Non-pigmented ciliary epithelial cell (primary cell): Measurements from ENCODE around the gene PAK1.

Source experiments
- DNase-seq: peaks from one replicate; pipeline ENCODE4 v3.0.0-alpha.2; 2010; ENCODE audit warnings: low read depth

Gene PAK1

DNA sequence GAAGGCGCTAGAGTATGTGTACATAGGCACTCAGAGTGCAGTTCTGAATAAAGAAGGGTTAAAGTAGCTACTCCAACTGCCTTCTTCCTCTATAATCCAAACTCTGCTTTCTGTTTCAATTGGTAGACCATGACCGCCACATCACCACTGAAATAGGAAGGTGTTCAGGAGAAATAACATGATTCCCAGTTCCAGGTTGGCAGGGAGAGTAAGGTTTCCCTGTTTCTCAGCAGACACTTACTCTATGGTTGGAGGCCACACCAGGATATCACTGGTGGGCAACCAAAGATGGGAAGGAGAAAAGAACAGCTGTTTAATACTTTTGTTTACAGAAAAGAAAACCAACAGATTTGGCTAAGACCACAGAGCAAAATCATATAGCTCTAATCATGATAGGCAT lies 37.9 kb downstream of the PAK1 start:
- DNase-seq: no peak

DNA sequence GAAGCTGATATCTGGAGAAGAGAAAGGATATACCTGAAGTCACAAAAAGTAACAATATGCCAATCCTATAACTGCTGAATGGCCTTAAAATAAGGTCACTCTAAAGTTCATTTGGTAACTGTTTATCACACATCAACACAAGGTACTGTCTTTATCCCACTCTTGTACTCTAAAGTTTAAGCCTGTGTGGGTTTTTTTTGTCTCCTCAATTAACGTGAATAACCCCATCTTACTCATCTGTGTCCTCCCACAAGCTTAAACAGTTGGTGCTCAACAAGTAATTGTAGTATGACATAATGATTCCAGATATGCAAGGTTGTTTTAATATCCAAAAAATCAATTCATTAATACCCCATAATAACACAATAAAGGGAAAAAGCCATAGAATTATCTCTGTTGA lies 42.1 kb downstream of the PAK1 start:
- no peak for DNase-seq

DNA sequence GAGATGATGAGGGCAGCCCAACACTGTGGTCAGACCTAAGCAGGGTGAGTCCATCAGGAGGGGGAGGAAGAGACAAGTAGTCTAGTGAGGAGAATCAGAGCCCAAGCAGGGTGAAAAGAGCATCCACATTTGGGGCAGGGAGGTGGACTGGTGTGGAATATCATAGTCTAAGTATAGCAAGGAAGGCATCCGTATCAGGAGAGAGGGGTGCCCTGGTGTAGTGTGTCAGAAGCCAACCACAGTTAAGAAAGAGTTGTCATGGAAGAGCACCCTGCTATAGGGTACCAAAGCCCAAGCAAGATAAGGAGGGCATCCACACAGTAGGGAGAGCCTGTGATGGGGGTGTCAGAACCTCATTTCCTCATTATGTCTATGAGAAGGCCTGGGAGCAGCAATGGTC lies 45.3 kb downstream of the PAK1 start:
- no peak for DNase-seq

DNA sequence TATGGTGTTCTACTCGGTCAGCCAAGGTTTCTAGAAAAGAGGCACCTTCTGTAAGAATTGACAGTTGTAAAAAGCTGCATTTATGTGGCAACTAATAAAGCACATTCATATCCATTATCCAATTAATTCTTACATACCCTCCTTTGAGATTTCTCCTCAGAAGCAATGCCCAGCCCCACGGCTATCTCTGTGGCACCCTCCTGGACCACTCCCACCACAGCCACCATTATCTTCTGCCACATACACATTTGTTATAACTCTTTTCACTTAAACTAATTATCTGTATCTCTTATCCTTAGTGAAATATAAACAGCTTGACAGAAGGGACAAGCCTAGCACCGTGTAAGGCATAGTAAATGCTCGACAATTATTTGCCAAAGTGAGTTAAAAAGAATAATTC lies 48.5 kb downstream of the PAK1 start:
- DNase-seq: no peak

DNA sequence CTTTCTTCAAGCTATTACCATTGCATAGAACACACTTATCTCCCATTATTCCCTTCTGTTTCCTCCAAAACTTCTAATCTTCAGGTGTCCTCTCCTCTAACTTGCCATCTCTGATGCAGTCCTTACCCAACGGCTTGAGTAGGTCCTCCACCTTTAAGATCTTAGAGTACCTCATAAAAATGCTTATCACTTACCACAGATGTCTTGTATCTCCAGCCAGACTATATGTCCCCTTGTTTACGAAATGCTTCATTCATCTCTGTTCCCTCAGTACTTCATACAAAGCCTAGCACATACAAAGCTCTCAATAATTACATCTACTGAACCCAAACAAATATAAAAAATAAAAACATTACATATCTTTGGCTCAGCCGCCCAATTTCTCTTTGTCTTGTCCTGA lies 49.2 kb downstream of the PAK1 start:
- no peak for DNase-seq

DNA sequence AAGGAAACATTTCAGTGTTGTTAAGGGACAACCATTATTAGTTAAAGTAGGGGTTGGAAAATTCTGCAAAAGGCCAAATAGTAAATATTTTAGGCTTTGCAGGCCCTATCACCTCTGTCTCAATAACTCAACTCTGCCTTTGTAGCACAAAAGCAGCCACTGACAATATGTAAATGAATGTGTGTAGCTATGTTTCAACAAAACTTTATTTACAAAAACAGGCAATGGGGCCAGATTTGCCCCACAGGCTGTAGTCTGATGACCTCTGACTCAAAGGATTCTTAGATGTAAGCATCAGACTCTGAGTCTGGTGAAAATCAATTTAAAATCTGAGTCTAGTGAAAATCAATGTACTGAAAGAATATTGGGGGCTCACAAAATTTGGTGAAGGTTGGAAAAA lies 50.3 kb downstream of the PAK1 start:
- no peak for DNase-seq

DNA sequence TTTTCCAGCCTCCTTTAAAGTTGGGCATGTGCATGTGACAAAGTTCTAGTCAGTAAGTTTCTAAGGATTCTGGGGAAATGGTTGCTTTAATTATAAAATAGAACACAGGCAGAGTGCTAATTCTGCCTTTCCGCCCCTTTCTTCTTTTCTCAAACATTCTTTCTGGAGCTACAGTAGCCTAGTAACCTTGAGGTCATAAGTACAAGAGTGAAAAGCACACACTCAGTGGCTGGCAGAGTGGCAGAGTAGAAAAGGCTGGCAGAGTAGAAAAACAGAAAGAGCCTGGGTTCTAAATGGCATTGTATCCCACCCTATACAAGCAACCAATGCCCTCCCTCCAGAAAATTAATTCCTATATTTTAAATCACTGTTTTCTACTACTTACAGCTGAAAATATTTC lies 51.2 kb downstream of the PAK1 start:
- DNase-seq: no peak

DNA sequence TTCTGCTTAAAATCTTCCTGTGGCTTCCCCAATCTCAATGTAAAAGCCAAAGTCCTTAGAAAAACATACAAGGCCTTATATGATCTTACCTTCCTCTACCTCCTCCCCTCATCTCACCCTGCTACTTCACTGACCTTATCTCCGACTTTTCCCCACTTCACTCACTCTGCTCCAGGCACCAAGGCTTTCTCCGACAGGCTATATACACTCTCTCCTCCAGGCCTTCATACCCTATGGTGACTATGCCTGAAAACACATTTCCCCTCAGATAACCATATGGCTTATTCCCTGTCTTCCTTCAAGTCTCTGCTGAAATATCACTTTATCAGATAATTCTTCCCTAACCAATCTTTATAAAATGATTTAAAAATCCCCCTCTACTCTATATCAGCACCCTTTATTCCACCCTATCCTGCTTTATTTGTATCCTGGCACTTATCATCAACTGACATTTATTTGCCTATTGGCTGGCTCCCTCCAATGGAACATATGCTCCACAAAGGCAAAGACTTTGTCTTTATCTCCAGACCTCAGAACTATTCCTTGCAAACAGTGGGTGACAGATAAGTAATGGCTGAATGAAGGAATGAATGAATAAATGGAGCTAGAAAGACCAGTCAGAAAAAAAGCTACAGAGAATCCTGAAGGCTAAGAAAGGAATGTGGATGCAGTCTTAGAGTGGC lies 52.7 kb downstream of the PAK1 start:
- DNase-seq: no peak

DNA sequence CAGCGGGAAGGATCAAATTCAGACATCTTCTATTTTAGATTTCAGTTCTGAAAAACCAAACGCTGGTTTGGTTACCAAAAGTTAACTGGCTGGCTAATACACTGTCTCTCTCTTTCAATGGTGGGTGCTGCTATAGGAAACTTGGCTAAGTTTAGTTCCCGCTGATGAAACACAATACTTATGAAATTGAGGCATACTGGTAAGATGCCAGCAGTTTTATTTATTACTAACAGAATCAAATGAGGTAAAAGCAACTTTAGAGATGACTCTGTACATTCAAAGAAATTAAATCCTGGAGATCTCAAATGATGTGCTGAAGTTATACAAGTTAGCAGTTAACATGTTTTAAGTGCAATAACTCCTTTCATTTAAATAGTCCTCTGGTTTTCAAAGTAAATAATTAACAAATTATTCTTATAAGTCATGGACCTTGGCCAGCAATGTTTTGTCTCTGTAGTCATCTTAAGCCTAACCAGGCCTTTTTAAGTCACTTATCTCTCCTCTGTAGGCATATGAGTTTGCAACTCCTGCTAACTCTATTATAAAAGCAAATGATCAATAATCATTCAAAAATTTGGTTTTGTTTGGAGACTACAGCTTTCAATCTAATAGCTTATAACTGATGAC lies 54.8 kb downstream of the PAK1 start:
- DNase-seq: no peak

DNA sequence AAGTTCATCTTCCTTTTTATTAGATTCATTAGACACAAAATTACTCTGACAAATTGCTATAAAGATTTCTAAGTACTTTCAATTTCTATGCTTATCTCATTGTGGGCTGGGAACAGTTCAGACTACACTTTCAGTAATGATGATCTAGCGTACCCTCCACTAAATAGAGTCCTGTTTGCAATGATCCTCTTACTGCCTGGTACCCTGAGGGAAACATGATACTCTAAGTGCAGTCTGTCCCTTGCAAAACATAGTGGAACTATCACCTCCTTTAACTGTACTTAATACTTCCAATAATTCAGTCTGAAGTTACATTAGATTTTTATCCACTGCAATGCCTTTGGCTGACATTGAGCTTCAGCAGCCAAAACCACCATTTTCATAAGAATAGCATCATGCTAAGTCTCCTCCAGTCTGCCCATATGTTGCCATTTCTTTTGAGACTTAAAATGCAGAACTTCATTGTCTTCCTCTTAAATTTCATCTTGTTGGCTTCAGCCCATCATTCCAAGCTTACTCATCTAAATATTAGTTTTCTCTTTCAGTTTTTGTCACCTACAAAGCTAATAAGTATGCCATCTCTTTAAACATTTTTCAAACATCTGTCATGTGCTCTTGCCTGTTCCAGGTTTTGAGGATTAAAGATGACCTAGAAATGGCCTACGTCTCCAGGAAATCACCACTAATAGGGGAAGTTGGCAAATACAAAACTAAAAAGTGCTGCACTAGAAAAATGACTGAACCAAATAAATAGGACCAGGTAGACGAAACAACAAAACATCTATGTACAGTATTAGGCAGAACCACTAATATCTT lies 55.5 kb downstream of the PAK1 start:
- no peak for DNase-seq

DNA sequence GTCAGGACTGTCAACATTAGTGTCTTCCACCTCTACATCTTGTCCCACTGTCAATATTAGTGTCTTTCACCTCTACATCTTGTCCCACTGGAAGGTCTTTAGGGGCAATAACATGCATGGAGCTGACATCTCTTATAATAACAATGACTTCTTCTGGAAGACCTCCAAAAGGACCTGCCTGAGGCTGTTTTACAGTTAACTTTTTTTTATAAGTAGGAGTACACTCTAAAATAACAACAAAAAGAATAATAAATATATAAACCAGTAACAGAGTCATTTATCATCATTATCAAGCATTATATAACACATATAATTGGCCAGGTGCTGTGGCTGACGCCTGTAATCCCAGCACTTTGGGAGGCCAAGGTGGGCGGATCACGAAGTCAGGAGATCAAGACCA lies 57.5 kb downstream of the PAK1 start:
- DNase-seq: no peak

DNA sequence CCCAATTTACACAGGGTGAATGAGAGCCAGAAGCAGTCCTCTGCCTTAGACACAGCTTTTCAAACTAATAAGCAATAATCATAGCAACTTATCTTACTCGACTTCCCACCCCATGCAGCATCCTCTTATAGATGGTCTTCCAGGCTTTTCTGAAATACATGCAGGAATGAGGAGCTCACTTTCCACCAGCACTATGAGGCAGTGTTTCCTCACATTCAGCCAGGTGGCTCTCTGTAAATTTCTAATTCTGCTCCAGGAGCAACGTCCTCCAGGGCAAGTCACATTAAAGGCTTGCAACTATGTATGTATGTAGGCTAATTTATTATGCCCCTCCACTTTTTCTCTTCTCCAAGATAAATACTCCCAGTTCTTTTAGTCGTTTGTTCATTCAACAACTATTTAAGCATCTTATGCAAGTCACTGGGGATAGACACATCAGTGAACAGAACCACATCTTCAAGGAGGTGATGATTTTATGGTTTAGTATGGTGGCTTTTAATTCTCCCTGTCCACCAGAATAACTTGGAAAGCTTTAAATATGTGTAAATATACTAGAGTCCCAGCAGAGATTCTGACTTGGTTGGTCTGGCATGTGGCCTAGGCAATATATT lies 59.9 kb downstream of the PAK1 start:
- DNase-seq: no peak

DNA sequence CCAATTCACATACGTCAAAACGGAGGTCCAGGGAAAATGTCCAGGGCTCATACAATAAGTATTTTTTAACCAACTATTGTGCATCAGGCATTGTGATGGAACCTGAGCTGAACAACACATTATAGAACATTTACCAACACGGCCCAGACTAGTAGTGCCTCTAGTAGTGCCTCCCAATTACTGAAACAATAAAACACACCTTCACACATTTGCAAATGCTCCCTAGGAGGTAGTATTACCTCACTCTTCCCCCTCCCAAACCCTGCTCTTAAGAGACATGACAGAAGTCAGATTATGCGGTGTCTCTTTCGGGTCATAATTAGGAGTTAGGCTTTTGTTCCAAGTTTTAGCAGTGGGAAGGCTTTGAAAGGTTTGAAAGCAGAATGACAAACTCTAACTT lies 61.1 kb downstream of the PAK1 start:
- DNase-seq: no peak

DNA sequence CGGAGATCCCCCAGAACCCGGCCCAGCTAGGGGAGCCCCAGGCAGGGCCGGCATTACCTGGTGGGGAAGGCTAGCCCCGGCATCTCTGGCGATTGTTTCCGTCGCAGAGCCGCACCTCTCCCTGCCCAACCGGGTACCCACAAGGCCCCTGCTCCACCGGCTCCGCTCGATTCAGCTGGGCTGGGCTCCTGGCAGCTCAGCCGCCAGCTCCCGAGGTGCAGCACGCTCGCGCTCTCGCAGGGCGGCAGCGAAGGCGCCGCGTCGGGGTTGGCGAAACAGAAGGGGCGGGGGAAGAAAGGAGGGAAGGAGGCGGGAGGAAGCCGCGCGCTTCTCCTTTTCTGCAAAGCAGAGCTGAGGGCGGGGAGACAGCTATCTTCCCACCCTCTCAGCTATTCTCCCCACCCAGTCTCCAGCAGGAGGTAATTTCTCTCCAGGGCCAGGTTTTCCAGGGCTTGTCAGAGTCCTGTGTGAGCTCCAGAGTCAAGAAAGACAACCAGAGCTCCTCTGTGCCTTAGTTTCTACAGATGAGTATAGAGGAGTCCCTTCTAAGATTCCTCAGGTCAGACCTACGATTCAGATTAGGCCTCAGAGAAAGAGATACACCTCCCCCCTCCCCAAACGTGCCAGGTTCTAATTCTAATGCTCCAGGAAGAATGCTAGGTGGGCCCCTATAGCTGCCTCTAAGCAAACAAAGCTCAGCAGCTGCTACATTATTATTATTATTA lies 62.0 kb downstream of the PAK1 start:
- DNase-seq: peak; percentile 35

DNA sequence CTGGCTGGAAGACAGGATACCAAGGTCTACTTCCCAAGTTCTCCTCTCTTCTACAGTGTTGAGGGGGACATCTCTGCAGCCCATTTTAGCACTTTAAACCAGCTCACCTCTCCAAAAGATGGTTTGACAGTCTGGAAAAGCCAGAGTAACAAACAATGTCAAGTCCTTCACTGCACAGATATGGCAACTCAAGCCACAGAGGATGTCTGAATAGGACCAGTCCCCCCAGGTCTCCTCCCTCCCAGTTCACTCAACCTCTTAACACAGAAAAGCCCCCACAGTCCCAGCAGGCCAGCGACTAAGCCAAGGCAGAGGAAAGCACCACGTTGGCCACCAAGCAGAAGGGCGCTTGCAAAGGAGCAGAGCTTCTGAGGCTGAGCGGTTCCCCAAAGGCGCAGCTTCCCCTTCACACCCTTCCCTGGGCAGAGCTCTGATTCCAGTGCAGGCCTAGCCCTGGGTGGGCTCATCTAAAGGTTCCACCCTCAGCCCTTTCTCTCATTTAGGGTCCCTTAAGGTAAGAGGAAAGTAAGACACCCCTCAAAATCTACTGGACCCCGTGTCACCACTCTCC lies 62.7 kb downstream of the PAK1 start:
- no peak for DNase-seq

DNA sequence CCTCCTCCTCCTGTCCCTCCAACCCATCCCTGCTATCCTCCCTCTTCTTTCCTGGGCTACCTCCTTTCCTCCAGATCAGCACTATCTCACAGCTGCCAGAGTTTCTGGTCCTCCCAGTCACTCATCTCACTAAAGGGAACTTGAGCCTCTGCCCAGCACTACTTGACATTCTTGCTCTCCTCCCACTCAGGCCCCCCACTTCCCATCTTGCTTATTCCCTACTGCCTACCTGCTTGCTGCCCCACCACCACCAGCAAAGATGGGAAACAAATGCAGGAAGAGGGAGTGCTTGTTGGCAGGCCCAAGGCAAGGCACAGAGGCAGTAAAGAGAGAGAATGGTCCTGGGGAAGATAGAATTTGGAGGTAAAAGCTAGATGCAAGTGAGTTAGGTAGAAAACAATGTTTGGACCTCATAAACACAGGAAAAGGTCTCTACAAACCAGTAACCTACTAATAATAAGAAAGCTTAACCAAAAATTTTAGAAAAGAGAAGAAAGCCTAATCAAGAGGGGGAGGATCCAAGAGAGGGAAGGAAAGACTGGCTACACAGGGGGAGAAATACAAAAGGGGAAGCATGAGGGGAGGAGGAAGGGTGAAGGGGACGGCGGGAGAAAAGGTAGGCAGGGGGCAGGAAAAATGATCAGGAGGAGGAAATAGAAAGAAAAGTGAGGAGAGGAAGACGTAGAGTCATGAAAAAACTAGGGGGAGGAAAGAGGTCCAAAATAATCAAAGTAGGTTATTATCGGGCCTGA lies 63.6 kb downstream of the PAK1 start:
- DNase-seq: no peak

DNA sequence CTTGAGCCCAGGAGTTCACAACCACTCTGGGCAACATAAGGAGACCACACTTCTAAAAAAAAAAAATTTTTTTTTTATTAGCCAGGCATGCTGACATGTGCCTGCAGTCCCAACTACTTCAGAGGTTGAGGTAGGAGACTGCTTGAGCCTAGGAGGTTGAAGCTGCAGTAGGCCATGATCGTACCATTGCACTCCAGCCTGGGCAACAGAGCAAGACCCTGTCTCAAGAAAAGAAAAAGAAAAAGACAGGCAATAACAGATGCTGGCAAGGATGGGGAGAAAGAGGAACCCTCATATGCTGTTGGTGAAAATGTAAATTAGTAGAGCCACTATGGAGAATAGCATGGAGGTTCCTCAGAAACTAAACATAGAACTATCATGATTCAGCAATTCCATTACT lies 64.8 kb downstream of the PAK1 start:
- no peak for DNase-seq

DNA sequence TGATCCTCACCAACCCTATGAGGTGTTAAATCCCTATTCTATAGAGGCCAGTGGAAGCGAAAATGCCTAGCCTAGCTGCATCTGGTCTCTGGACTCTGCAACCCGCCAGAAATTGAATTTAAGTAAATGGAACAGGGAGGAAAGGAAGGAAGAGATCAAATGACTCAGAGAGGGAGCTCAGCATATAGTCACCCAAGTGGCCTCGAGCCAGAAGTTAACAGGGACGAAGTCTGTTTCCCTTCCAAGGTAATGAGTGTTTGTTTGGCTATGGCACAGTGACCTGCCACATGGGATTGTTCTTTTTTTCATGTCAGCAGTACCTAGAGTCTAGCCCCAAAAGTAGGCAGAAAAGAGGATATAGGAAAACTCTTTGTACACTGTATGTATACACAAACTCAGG lies 66.3 kb downstream of the PAK1 start:
- peak; percentile 62 for DNase-seq

DNA sequence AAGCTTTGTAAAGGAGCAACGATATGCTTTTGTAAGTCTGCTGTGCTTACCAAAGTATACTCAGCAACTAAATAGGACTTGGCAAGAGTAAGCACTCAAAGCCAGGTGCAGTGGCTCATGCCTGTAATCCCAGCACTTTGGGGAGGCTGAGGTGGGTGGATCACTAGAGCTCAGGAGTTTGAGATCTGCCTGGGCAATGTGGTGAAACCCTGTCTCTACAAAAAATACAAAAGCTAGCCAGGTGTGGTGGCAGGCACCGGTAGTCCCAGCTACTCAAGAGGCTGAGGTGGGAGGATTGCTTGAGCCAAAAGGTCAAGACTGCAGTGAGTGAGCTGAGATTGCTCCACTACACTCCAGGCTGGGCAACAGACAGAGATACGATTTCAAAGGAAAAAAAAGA lies 67.5 kb downstream of the PAK1 start:
- DNase-seq: no peak

DNA sequence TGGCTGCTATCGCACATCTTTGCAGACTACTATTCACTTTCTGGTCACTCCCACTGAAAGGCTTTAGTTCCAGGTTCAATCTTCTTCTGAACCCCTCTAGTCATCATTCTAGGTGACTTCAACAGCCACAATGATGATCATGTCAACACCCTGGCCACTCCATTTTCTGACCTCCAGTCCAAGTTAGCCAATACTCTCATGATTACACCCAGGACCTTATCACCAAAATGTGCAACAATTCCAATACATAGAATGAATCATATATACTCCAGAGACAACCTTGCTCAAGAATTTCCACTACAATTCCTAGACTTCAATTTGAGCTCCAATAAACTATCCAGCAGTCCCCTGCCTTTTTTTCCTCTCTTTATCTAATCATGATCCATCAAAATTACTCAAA lies 70.7 kb downstream of the PAK1 start:
- DNase-seq: no peak

DNA sequence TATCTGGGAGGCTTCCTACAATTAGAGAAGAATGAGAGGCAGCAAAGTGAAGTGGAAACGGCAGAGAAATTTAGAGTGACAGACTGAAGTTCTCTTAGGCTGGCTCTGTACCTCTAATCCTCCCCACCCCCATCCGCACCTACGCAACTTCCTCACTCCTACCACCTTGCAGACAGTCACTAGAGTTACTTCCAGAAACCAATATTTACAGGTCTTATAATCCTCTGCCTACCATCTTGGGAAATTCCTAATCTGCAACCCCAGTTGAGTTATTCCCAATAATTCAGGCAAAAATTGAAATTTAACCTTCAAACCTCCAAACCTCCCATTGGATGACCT lies 71.7 kb downstream of the PAK1 start:
- DNase-seq: no peak
